ENCODE measurements around the gene ARHGEF4. TPM values are rescaled to one million over a fixed set of nuclear protein-coding genes. Genes with fewer than 3 reads are reported as not detected.

ARHGEF4 gene
- total and polyA plus RNA-seq, 2 donors (not counting 3 experiments of a cell fraction or from before 2014, with no cell fraction given), result not detected

- Histone ChIP-seq H3K27me3 (ENCODE audit: control insufficient read depth in 2 of 2, insufficient read depth in 2 of 2, low read length in 2 of 2) (no peaks in the 10 kb centered on the region), H3K36me3 (ENCODE audit: control insufficient read depth in 2 of 2, extremely low read depth in 1 of 2, insufficient read depth in 2 of 2, low read length in 2 of 2) (no peaks in the 10 kb centered on the region), H3K9me3 (replicated peaks; ENCODE audit: control insufficient read depth, insufficient read depth, low read length) (no peaks in the 10 kb centered on the region), H3K4me3 (replicated peaks in 1 of 3; ENCODE audit: insufficient read depth in 1 of 3, low read depth in 1 of 3, low read length in 3 of 3) (no peak overlapping the region), H3K27ac (ENCODE audit: insufficient read depth, low read depth, low read length) (no peak overlapping the region), H3K9me1 (replicated peaks; ENCODE audit: control insufficient read depth, extremely low read depth, insufficient read depth, low read length) (no peaks in the 10 kb centered on the region), H3K4me2 (ENCODE audit: insufficient read depth, low read length) (no peak overlapping the region), H3K4me1 (ENCODE audit: control insufficient read depth, extremely low read depth, insufficient read depth, low read length) (no peaks in the 10 kb centered on the region), H4K20me1 (replicated peaks; ENCODE audit: control insufficient read depth, extremely low read depth, insufficient read depth, low read length) (no peaks in the 10 kb centered on the region), H3K79me2 (ENCODE audit: control insufficient read depth, insufficient read depth, low read length) (no peaks in the 10 kb centered on the region), H3K9ac (replicated peaks; ENCODE audit: extremely low read depth, insufficient read depth, low read length) (no peak overlapping the region), H2AFZ (ENCODE audit: low read depth, low read length) (no peak overlapping the region)
- CTCF ChIA-PET, result no interaction called here
- dilution Hi-C loops (cut with MboI; ENCODE audit: extremely low pct_ligation_motif_present, low sequenced_read_pairs), result no loop called here
- BruUV-seq (replicated peaks), result no TSS peak
- POLR2A ChIA-PET, result no interaction called here
- no peak for TF ChIP-seq JUN (IDR thresholded peaks at IDR 0.05; ENCODE audit: borderline replicate concordance, insufficient read depth, insufficient read length, low read depth)
- no peak for TF ChIP-seq POLR2AphosphoS5 (IDR thresholded peaks at IDR 0.05; ENCODE audit: insufficient read depth, low read depth, low read length)
- TF ChIP-seq EZH2 (IDR thresholded peaks at IDR 0.05; ENCODE audit: borderline replicate concordance, low read depth, low read length, severe bottlenecking), result no peak
- TF ChIP-seq CTCF (IDR thresholded peaks at IDR 0.05; ENCODE audit: extremely low read depth in 1 of 2, insufficient read depth in 1 of 2, low read depth in 1 of 2, low read length in 2 of 2), result no peak
- TF ChIP-seq FOS (IDR thresholded peaks at IDR 0.05; ENCODE audit: borderline replicate concordance, insufficient read depth, low read length), result no peak
- no peak for TF ChIP-seq GATA2 (IDR thresholded peaks at IDR 0.05; ENCODE audit: insufficient read depth, insufficient read length, low read depth, low read length)
- no peak for TF ChIP-seq MAX (IDR thresholded peaks at IDR 0.05; ENCODE audit: insufficient read depth, insufficient read length)
- no peak for TF ChIP-seq POLR2A (IDR thresholded peaks at IDR 0.05; ENCODE audit: low read depth, low read length)
- TF ChIP-seq MYC (IDR thresholded peaks at IDR 0.05; ENCODE audit: low read depth, low read length), result no peak
- intact Hi-C loops (cut with micrococcal nuclease), result no loop called here
- no peak for FAIRE-seq
- DNase-seq (ENCODE audit: low read depth, low spot score), result no peak
Observed at GRCh38 chr2:130852521-130853115, 15.9 kb downstream of the ARHGEF4 start.

Data from endothelial cell of umbilical vein (primary cell).